ENCODE data around the gene ATP2B2. TPM values are rescaled to one million over a fixed set of nuclear protein-coding genes. Genes with fewer than 3 reads are reported as not detected.

ATP2B2 gene
- total and polyA plus RNA-seq, 8 donors: 0.11 to 0.75 (median 0.21) TPM

DNA sequence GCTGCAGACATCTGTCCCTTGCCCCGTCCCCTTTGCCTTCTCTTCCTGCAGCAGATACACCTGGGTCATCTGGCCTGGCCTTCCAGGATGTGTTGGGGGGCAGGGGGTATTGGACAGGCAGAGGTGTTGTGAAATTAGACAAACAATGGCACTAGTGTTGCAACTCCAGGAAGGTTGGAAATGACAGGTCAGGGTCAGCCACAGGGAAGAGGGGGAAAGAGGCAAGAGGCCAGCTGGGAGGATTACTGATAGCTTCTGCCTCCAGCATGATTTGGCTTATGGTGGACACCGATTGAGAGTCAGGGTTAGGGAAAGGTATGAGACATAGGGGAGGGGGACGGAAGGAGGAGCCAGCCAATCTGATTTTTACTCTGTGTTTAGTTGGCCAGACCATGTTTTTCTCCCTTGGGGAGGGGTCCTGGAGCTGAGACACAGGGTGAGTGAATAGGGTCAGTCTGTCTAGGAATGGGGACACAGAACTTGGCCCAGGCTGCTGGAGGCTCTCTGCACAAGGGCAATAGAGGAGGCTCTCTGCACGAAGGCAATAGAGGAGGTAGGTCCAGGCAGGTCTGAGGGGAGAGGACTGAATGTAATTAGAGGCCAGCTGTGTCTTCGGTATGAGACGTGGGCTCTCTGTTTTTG, 3.4 kb upstream of the ATP2B2 start:
- Histone ChIP-seq H3K27ac (no peak overlapping the region), H3K9me3 (no peaks in the 10 kb centered on the region), H3K4me1 (no peaks in the 10 kb centered on the region), H3K27me3 (no peaks in the 10 kb centered on the region), H3K4me3 (no peak overlapping the region), H3K36me3 (no peaks in the 10 kb centered on the region)
- 65 to 66% methylated on average over 6 of the region's 6 CpGs for WGBS, 2 donors
- intact Hi-C loops (cut with DNase I): no loop called here
- TF ChIP-seq, protein P1, sequence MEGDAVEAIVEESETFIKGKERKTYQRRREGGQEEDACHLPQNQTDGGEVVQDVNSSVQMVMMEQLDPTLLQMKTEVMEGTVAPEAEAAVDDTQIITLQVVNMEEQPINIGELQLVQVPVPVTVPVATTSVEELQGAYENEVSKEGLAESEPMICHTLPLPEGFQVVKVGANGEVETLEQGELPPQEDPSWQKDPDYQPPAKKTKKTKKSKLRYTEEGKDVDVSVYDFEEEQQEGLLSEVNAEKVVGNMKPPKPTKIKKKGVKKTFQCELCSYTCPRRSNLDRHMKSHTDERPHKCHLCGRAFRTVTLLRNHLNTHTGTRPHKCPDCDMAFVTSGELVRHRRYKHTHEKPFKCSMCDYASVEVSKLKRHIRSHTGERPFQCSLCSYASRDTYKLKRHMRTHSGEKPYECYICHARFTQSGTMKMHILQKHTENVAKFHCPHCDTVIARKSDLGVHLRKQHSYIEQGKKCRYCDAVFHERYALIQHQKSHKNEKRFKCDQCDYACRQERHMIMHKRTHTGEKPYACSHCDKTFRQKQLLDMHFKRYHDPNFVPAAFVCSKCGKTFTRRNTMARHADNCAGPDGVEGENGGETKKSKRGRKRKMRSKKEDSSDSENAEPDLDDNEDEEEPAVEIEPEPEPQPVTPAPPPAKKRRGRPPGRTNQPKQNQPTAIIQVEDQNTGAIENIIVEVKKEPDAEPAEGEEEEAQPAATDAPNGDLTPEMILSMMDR (IDR thresholded peaks at IDR 0.05): no peak
- FAIRE-seq (no peak), ATAC-seq (peak in 3 of 4 donors; percentile 50 to 72 (median 54)), DNase-seq (peak in 2 of 6 donors; percentile 16 to 28)

DNA sequence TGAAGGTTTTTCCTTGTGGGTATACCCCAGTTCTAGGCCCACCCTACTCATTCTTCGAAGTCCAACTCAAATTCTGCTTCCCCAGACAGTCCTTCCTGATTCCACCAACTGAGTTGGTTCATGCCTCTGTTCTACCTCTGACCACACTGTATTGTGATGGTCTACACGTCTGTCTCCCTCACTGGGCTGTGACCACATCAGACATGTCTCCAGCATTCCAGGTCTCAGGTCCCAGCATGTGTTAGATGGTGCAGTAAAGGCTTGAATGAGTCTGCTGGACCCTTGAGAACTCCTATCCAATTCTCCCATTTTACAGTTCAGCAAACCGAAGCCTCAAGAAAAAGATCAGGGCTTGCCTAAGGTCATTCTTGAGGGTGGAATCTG, 2.8 kb upstream of the ATP2B2 start:
- ATAC-seq (no peak), DNase-seq (no peak), FAIRE-seq (no peak)
- Histone ChIP-seq H3K4me3 (no peak overlapping the region), H3K27me3 (no peaks in the 10 kb centered on the region), H3K9me3 (no peaks in the 10 kb centered on the region), H3K4me1 (no peaks in the 10 kb centered on the region), H3K27ac (no peak overlapping the region), H3K36me3 (no peaks in the 10 kb centered on the region)
- 75 to 78% methylated on average over 3 of the region's 3 CpGs for WGBS, 2 donors
- TF ChIP-seq, protein P1 (IDR thresholded peaks at IDR 0.05): no peak
- intact Hi-C loops (cut with DNase I): no loop called here

DNA sequence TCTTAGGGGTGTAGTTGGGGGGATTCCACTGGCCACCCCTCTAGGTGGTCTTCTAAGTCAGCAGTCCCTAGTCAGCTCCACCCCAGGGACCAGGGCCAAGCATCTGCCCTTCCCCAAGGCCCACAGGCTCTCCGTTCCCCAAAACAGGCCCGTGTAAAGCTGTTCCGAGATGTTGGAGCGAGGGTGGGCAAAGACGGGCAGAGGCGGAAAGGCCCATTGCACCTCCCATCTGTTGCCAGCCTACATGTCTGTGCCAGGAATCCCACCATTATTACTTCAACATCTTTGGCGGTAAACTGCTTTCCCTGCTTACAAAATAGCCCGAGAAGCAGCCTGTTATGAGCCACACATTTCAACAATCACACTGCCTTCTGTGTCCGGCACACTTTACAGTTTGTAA, 1.9 kb upstream of the ATP2B2 start:
- H3K36me3 ChIP-seq: no peaks in the 10 kb centered on the region
- H3K9me3 ChIP-seq: no peaks in the 10 kb centered on the region
- no peak for FAIRE-seq
- H3K27ac ChIP-seq: no peak overlapping the region
- H3K4me1 ChIP-seq: no peaks in the 10 kb centered on the region
- TF ChIP-seq, protein P1 (IDR thresholded peaks at IDR 0.05): no peak
- intact Hi-C loops (cut with DNase I): no loop called here
- 93 to 96% methylated on average over 9 of the region's 9 CpGs for WGBS, 2 donors
- DNase-seq: no peak
- no peak overlapping the region for H3K4me3 ChIP-seq
- H3K27me3 ChIP-seq: no peaks in the 10 kb centered on the region
- no peak for ATAC-seq

DNA sequence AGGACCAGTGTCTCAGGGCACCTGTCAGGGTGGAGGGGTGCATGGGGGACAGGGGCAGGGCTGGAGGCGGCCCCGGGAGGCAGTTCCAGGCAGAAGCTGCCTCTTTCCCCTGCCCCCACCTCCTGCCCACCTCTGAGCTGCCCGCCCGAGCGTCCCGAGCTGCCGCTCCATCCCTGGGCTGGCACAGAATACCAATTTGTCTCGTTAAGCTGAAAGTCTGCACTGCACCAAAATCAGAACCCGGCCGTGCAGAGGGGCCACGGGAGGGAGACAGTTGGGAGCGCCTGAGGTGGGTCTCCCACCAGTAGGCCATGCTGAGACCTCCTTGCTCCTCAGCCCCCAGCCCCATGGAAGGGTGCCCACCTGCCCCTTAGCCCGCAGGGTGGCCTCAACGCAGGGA, 1.3 kb upstream of the ATP2B2 start:
- no peak for ATAC-seq
- Histone ChIP-seq H3K9me3 (no peaks in the 10 kb centered on the region), H3K4me3 (no peak overlapping the region), H3K36me3 (no peaks in the 10 kb centered on the region), H3K27me3 (no peaks in the 10 kb centered on the region), H3K27ac (no peak overlapping the region), H3K4me1 (no peaks in the 10 kb centered on the region)
- TF ChIP-seq, protein P1 (IDR thresholded peaks at IDR 0.05): no peak
- FAIRE-seq: no peak
- intact Hi-C loops (cut with DNase I): no loop called here
- no peak for DNase-seq
- WGBS, 2 donors: 83 to 87% methylated on average over 14 of the region's 14 CpGs

DNA sequence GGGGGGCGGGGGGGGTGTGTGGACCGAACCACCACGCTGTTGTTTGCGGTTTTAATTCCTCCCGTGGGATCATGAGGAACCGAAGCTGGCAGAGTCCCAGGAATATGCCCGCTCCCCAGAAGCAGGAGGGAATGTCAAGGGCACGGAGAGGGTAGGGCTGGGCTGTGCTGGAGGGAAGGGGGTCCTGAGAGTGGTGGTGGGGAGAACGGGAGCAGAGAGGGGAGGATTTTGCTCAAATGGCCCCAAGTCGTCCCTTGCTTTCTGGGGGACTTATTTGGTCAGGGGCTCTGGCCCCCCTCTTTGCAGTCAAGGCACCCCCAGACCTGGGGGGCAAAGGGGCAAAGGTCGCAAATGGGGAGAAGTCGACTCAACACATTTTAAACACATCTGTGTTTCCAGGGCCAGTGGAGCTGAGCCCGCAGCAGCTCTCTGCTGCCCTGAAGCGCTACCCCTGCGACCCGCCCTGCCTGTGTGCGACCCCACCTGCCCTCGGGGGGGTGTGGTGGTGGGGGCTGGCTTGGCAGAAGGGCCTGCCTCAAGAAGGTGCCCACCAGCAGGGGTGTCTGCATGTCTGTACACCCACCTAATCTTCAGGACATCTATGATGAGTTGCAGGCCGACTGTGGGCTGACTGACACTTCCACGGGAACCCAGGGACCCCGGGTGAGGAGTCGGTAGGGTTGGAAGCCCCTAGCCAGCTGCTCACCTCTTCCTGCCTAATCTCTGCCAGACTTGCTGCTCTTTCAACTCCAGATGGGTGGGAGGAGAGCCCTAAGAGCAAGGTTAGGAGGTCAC, 602 bp upstream of the ATP2B2 start:
- ATAC-seq (no peak), FAIRE-seq (no peak), DNase-seq (no peak)
- Histone ChIP-seq H3K27ac (no peak overlapping the region), H3K36me3 (no peaks in the 10 kb centered on the region), H3K27me3 (no peaks in the 10 kb centered on the region), H3K4me1 (no peaks in the 10 kb centered on the region), H3K4me3 (peak overlapping the region in 1 of 4 donors; percentile 30), H3K9me3 (no peaks in the 10 kb centered on the region)
- WGBS, 2 donors: 33 to 37% methylated on average over 20 to 22 of the region's 22 CpGs
- TF ChIP-seq, protein P1 (IDR thresholded peaks at IDR 0.05): no peak
- intact Hi-C loops (cut with DNase I): no loop called here

Measured in pancreas (tissue), 10 donors.